ENCODE data around the gene RHOF. TPM values are rescaled to one million over a fixed set of nuclear protein-coding genes. Genes with fewer than 3 reads are reported as not detected.

The RHOF gene
- total and polyA plus RNA-seq, 4 donors = 0.97 to 7.0 (median 3.5) TPM

GRCh38 chr12:121815263-121815662 is 21.8 kb upstream of the RHOF start:
- Histone ChIP-seq H3K9me3 (ENCODE audit: control insufficient read depth in 4 of 4, low read length in 3 of 4) (no peaks in the 10 kb centered on the region), H3K27ac (ENCODE audit: low read depth in 1 of 2, low read length in 2 of 2) (no peak overlapping the region), H3K4me3 (ENCODE audit: low read depth in 1 of 3, low read length in 3 of 3) (no peak overlapping the region), H3K4me1 (ENCODE audit: control insufficient read depth in 4 of 4, insufficient read depth in 4 of 4, low read length in 3 of 4) (peaks cover 5 to 34% (median 30%) of the 10 kb centered on the region in 4 donors), H3K36me3 (ENCODE audit: control insufficient read depth in 4 of 4, insufficient read depth in 3 of 4, low read depth in 1 of 4, low read length in 3 of 4) (peaks cover 28 to 55% (median 45%) of the 10 kb centered on the region in 4 donors), H3K27me3 (ENCODE audit: control insufficient read depth in 4 of 4, insufficient read depth in 4 of 4, low read length in 3 of 4) (no peaks in the 10 kb centered on the region), H3K9ac (ENCODE audit: low read depth in 1 of 2, low read length in 2 of 2) (no peak overlapping the region)
- no peak for DNase-seq (ENCODE audit: low spot score)
- TF ChIP-seq YY1 (IDR thresholded peaks at IDR 0.05) (no peak), NR2F2 (IDR thresholded peaks at IDR 0.05) (no peak), ATF3 (IDR thresholded peaks at IDR 0.05) (no peak), FOXA2 (IDR thresholded peaks at IDR 0.05) (no peak), GABPA (IDR thresholded peaks at IDR 0.05 in 1 of 2, conservative IDR thresholded peaks at IDR 0.05 in 1 of 2) (no peak), MAX (IDR thresholded peaks at IDR 0.05) (no peak), RXRA (IDR thresholded peaks at IDR 0.05) (no peak), HNF4G (IDR thresholded peaks at IDR 0.05) (no peak), REST (IDR thresholded peaks at IDR 0.05) (no peak), EGR1 (IDR thresholded peaks at IDR 0.05; ENCODE audit: low read depth in 2 of 2) (no peak), HNF4A (conservative IDR thresholded peaks at IDR 0.05) (no peak), RAD21 (IDR thresholded peaks at IDR 0.05) (no peak), CTCF (IDR thresholded peaks at IDR 0.05; ENCODE audit: low read depth, low read length, missing input control) (no peak), FOXA1 (IDR thresholded peaks at IDR 0.05) (no peak), TAF1 (conservative IDR thresholded peaks at IDR 0.05) (no peak), JUND (IDR thresholded peaks at IDR 0.05) (no peak), SP1 (IDR thresholded peaks at IDR 0.05) (no peak)
- 92% methylated on average over 8 of the region's 8 CpGs for WGBS

GRCh38 chr12:121814429-121815119 is 21.1 kb upstream of the RHOF start:
- no peak for DNase-seq (ENCODE audit: low spot score)
- Histone ChIP-seq H3K27ac (ENCODE audit: low read depth in 1 of 2, low read length in 2 of 2) (no peak overlapping the region), H3K9ac (ENCODE audit: low read depth in 1 of 2, low read length in 2 of 2) (no peak overlapping the region), H3K27me3 (ENCODE audit: control insufficient read depth in 4 of 4, insufficient read depth in 4 of 4, low read length in 3 of 4) (no peaks in the 10 kb centered on the region), H3K9me3 (ENCODE audit: control insufficient read depth in 4 of 4, low read length in 3 of 4) (no peaks in the 10 kb centered on the region), H3K4me1 (ENCODE audit: control insufficient read depth in 4 of 4, insufficient read depth in 4 of 4, low read length in 3 of 4) (peaks cover 7 to 40% (median 31%) of the 10 kb centered on the region in 4 donors), H3K4me3 (ENCODE audit: low read depth in 1 of 3, low read length in 3 of 3) (no peak overlapping the region), H3K36me3 (ENCODE audit: control insufficient read depth in 4 of 4, insufficient read depth in 3 of 4, low read depth in 1 of 4, low read length in 3 of 4) (peaks cover 29 to 54% (median 38%) of the 10 kb centered on the region in 4 donors)
- 94% methylated on average over 31 of the region's 31 CpGs for WGBS
- TF ChIP-seq REST (IDR thresholded peaks at IDR 0.05) (no peak), HNF4G (IDR thresholded peaks at IDR 0.05) (no peak), HNF4A (conservative IDR thresholded peaks at IDR 0.05) (no peak), ZBTB33 (IDR thresholded peaks at IDR 0.05) (no peak)
